K562 (cell line): Measurements from ENCODE around the gene CEND1. TPM values are rescaled to one million over a fixed set of nuclear protein-coding genes. Genes with fewer than 3 reads are reported as not detected.

Source experiments
- ATAC-seq: fragments of 200-7000 bp; cut with Tn5 transposase; 3 replicates; pipeline ENCODE4 v1.9.1; 2020; ENCODE audit warnings: moderate library complexity
- BruUV-seq: library from RNA; stranded (reverse); fragments of 400-500 nt; replicated peaks from 2 replicates; lab custom pipeline; 2021; lab: Mats Ljungman, UMichigan
- CTCF ChIA-PET: fragments of 300-600 bp; formaldehyde crosslinking; extraction: SDS; loops from one replicate; lab custom pipeline; 2021; ENCODE audit warnings: low intra/inter-chr PET ratio; lab: Yijun Ruan, JAX
- POLR2A ChIA-PET: fragments of 300-600, 350-650 bp; sonication (Branson Sonifier 250); formaldehyde crosslinking; extraction: SDS; loops from one replicate; lab custom pipeline; 2021; ENCODE audit warnings: antibody characterized with exemption, inconsistent platforms; lab: Yijun Ruan, JAX
- DNase-seq, 4 experiments: peaks; one replicate each; pipeline versions ENCODE4 v3.0.0 to v3.0.0-alpha.2; 2011 to 2018; ENCODE audit warnings: low spot score in 3 of 4, mixed read lengths in 3 of 4; ENCODE audit errors: extremely low read depth in 1 of 4
- FAIRE-seq: peaks from 2 replicates; lab custom pipeline; 2011; peaks lifted over from hg19 to GRCh38; lab: Jason Lieb, UNC
- H2AFZ ChIP-seq: 2 replicates; pipeline ENCODE4 v1.6.0; 2011; ENCODE audit warnings: low read depth, low read length, control low read depth, inconsistent platforms
- H3K27ac ChIP-seq: fragments of 200-600 bp; 3 replicates; pipeline ENCODE4 v1.8.0; 2011; ENCODE audit warnings: low read depth, mild to moderate bottlenecking, control low read depth, inconsistent platforms, low read length, moderate library complexity, mixed read lengths; ENCODE audit errors: extremely low read depth
- H3K27me3 ChIP-seq, 2 experiments: fragments of 300-600 bp in 1 of 2; 2 replicates in 1 of 2; 3 replicates in 1 of 2; pipeline versions ENCODE4 v1.6.0 to v1.8.0; 2011; ENCODE audit warnings: inconsistent platforms in 2 of 2, low read length in 2 of 2, mild to moderate bottlenecking in 1 of 2, mixed read lengths in 1 of 2, moderate library complexity in 1 of 2; ENCODE audit not compliant: control insufficient read depth in 2 of 2, insufficient read depth in 2 of 2
- H3K36me3 ChIP-seq: fragments of 300-600 bp; 3 replicates; pipeline ENCODE4 v1.8.0; 2011; ENCODE audit warnings: mild to moderate bottlenecking, low read length, inconsistent platforms; ENCODE audit not compliant: control insufficient read depth, insufficient read depth
- H3K4me1 ChIP-seq, 2 experiments: fragments of 200-600 bp in 1 of 2; replicated peaks in 1 of 2; 2 replicates in 1 of 2; 3 replicates in 1 of 2; pipeline versions ENCODE4 v1.5.1 to v1.8.0; 2011; ENCODE audit warnings: inconsistent platforms in 2 of 2, low read length in 2 of 2, mild to moderate bottlenecking in 1 of 2, mixed read lengths in 1 of 2, moderate library complexity in 1 of 2; ENCODE audit not compliant: control insufficient read depth in 2 of 2, insufficient read depth in 2 of 2
- H3K4me2 ChIP-seq: 2 replicates; pipeline ENCODE4 v1.6.1; 2011; ENCODE audit warnings: low read length, control low read depth, inconsistent platforms, mixed read lengths; ENCODE audit not compliant: insufficient read depth
- H3K4me3 ChIP-seq: fragments of 200-600 bp; sonication (generic), shearing (Covaris generic); 2 replicates; pipeline ENCODE4 v1.5.1; 2016; ENCODE audit warnings: control low read depth, inconsistent platforms
- H3K79me2 ChIP-seq: fragments of 200-600 bp; 3 replicates; pipeline ENCODE4 v1.8.0; 2011; ENCODE audit warnings: low read length, inconsistent platforms; ENCODE audit not compliant: control insufficient read depth, insufficient read depth
- H3K9ac ChIP-seq, 2 experiments: 2 replicates each; pipeline versions ENCODE4 v1.6.0 to v1.6.1; 2011; ENCODE audit warnings: low read depth in 2 of 2, low read length in 2 of 2, control low read depth in 1 of 2, inconsistent platforms in 1 of 2, mild to moderate bottlenecking in 1 of 2, mixed read lengths in 1 of 2; ENCODE audit not compliant: insufficient read depth in 1 of 2
- H3K9me1 ChIP-seq: one replicate; pipeline ENCODE4 v1.6.0; 2011; ENCODE audit warnings: inconsistent platforms, mild to moderate bottlenecking, low read length, moderate library complexity; ENCODE audit not compliant: control insufficient read depth, insufficient read depth
- H3K9me3 ChIP-seq: replicated peaks from 2 replicates; pipeline ENCODE4 v1.5.1; 2011; ENCODE audit warnings: low read depth, low read length, inconsistent platforms; ENCODE audit not compliant: control insufficient read depth, insufficient read depth
- H4K20me1 ChIP-seq: replicated peaks from 2 replicates; pipeline ENCODE4 v1.6.1; 2011; ENCODE audit warnings: low read length, inconsistent platforms, mixed read lengths; ENCODE audit not compliant: control insufficient read depth, insufficient read depth
- ARID4B ChIP-seq: sonication (generic); formaldehyde crosslinking; IDR thresholded peaks from 2 replicates; pipeline ENCODE4 v1.8.0; 2022; ENCODE audit warnings: mild to moderate bottlenecking, missing genetic modification reagents
- CXXC5 ChIP-seq: fragments of 250-450 bp; sonication (Bioruptor Pico); IDR thresholded peaks from 2 replicates; pipeline ENCODE4 v1.8.0; 2022; ENCODE audit warnings: inconsistent platforms, mild to moderate bottlenecking, moderate library complexity
- HOXB6 ChIP-seq: fragments of 250-450 bp; sonication (Bioruptor Pico); IDR thresholded peaks from 2 replicates; pipeline ENCODE4 v1.5.1; 2022; ENCODE audit warnings: mild to moderate bottlenecking, borderline replicate concordance
- MTA3 ChIP-seq: fragments of 450-650 bp; formaldehyde crosslinking; IDR thresholded peaks from 2 replicates; pipeline ENCODE4 v1.6.1; 2017; ENCODE audit warnings: mild to moderate bottlenecking, borderline replicate concordance
- NR1H2 ChIP-seq: sonication (generic); formaldehyde crosslinking; IDR thresholded peaks from 2 replicates; pipeline ENCODE4 v1.4.0; 2020; ENCODE audit warnings: mild to moderate bottlenecking, missing genetic modification reagents
- PKNOX1 ChIP-seq: fragments of 450-650 bp; IDR thresholded peaks from 2 replicates; pipeline ENCODE4 v1.6.1; 2016
- SETDB1 ChIP-seq: IDR thresholded peaks from one replicate; pipeline ENCODE4 v1.6.1; 2012; ENCODE audit warnings: low read length, control low read depth, inconsistent platforms
- ZBTB2 ChIP-seq: fragments of 450-650 bp; IDR thresholded peaks from 2 replicates; pipeline ENCODE4 v1.6.1; 2016; ENCODE audit warnings: antibody characterized with exemption
- ZC3H8 ChIP-seq: fragments of 450-650 bp; IDR thresholded peaks from 2 replicates; pipeline ENCODE4 v1.6.1; 2017
- ZNF398 ChIP-seq: fragments of 250-450 bp; sonication (Bioruptor Pico); IDR thresholded peaks from 2 replicates; pipeline ENCODE4 v1.8.0; 2021; ENCODE audit warnings: moderate library complexity, mild to moderate bottlenecking, inconsistent platforms
- WGBS: fragments of 100-300 bp; shearing (Covaris generic); methylation state at CpG from one replicate; pipeline ENCODE4 v1.1.6; 2016; ENCODE audit warnings: low coverage, mixed read lengths; ENCODE audit not compliant: insufficient coverage; ENCODE audit errors: missing lambda C conversion rate; 5-methylcytosine and 5-hydroxymethylcytosine counted together
- in situ Hi-C: fragments of 300-500 bp; cut with MboI; formaldehyde crosslinking; loops from 4 replicates; pipeline ENCODE4 v1.15.0; 2018; ENCODE audit warnings: inconsistent platforms, mixed read lengths
- intact Hi-C: fragments of 100-400 bp; cut with micrococcal nuclease; formaldehyde crosslinking; loops from 2 replicates; pipeline ENCODE4 v1.14.2; 2022
- polyA plus RNA-seq, 8 experiments: library from polyadenylated mRNA; depleted of rRNA in 4 of 8; stranded (reverse) in 5 of 8; unstranded in 3 of 8; fragments of >200 nt; fragmentation: Nextera tagmentation in 2 of 8; fragmentation: Illumina TruSeq in 1 of 8; extraction: Ambion mirVana in 2 of 8; extraction: Trizol in 1 of 8; gene quantifications; 2 replicates each; pipeline versions ENCODE4 v1.2.1 to v1.2.3, GENCODE V29; 2011 to 2014; ENCODE audit warnings: inconsistent platforms in 1 of 8, missing spikeins in 1 of 8
- total RNA-seq, 7 experiments: library from RNA; depleted of rRNA in 6 of 7; stranded (reverse); fragments of >200 nt in 6 of 7; fragmentation: Illumina TruSeq in 2 of 7; extraction: Trizol in 2 of 7; gene quantifications; 2 replicates each; pipeline versions ENCODE4 v1.2.1 to v1.2.3, GENCODE V29; 2011 to 2021; ENCODE audit warnings: low replicate concordance in 1 of 7

Gene CEND1
- total and polyA plus RNA-seq, 9 of the 15 experiments (the other 6 are each of a cell fraction or from before 2014, with no cell fraction given), result 0.13 to 0.18 (median 0.16) TPM; not detected in 6

GRCh38 chr11:808427-809286 is 18.8 kb upstream of the CEND1 start (continued):
- TF ChIP-seq ZBTB2, result 0 out of 2 replicates have a peak, but pooled peaks have one; percentile 29
- TF ChIP-seq MTA3, result no peak
- no peak for TF ChIP-seq ZNF398
- TF ChIP-seq ZC3H8, result no peak
- TF ChIP-seq CXXC5 (CRISPR knock-in tag), result peak; percentile 39; the same call in 1 of the 2 replicates

GRCh38 chr11:804599-804964 is 14.7 kb upstream of the CEND1 start:
- peaks cover 10 to 84% of the 10 kb centered on the region in 2 experiments; a peak in 4 of 5 replicates for H3K4me1 ChIP-seq
- H3K79me2 ChIP-seq, result peaks cover 38% of the 10 kb centered on the region
- peak overlapping the region; percentile 52 to 97 for H3K9ac ChIP-seq
- POLR2A ChIA-PET, result interaction anchor here (1.0 to 1.9 kb wide), 3 partner anchors 10 to 18 kb away, joined by 3 to 4 read pairs (median 4); no protein-coding TSS in a partner anchor
- peak overlapping the region; percentile 94 for H3K27ac ChIP-seq
- H3K27me3 ChIP-seq, result no peaks in the 10 kb centered on the region
- in situ Hi-C loops (no loop called here), intact Hi-C loops (loop anchor here (2.0 kb wide), 1 partner anchor 28 kb away; the partner anchor contains the start of gene CD151)
- H2AFZ ChIP-seq, result peak overlapping the region; percentile 57; the same call in 1 of the 2 replicates
- no peak for DNase-seq
- peak overlapping the region; percentile 85 for H3K4me2 ChIP-seq
- H3K36me3 ChIP-seq, result peaks cover 35% of the 10 kb centered on the region; the same call in 1 of the 3 replicates
- H3K9me3 ChIP-seq, result no peaks in the 10 kb centered on the region
- FAIRE-seq, result no peak
- H3K9me1 ChIP-seq, result no peaks in the 10 kb centered on the region
- no TSS peak for BruUV-seq
- no peaks in the 10 kb centered on the region for H4K20me1 ChIP-seq
- H3K4me3 ChIP-seq, result peak overlapping the region; percentile 65
- no peak for ATAC-seq
- CTCF ChIA-PET, result no interaction called here
- 12% methylated on average over 15 of the region's 18 CpGs for WGBS
- TF ChIP-seq PKNOX1 (no peak), NR1H2 (no peak), ARID4B (no peak), HOXB6 (CRISPR knock-in tag) (no peak), SETDB1 (no peak)
